AG10803 (cell line): ENCODE data around the gene CCL24.
"Not testable (repeated sequence)": the region's sequence is repeated elsewhere in the genome, so short reads cannot be mapped to it uniquely, and the experiment has no call there.

Source experiments
- DNase-seq: peaks from one replicate; pipeline ENCODE4 v3.0.0; 2010; ENCODE audit warnings: low read depth
- H3K4me3 ChIP-seq: 2 replicates; pipeline ENCODE4 v1.5.1; 2011; ENCODE audit warnings: mild to moderate bottlenecking, low read length, control low read depth
- CTCF ChIP-seq: conservative IDR thresholded peaks from 2 replicates; pipeline ENCODE4 v1.5.1; 2011; ENCODE audit warnings: mild to moderate bottlenecking, low read length, control low read depth, inconsistent platforms

CCL24 gene, protein sequence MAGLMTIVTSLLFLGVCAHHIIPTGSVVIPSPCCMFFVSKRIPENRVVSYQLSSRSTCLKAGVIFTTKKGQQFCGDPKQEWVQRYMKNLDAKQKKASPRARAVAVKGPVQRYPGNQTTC

GRCh38 chr7:75813781-75814236 lies at the start of gene CCL24:
Gene CCL24 (minus strand): TSS chr7:75813806. CDS start chr7:75813715, 91 bp downstream.
- no peak for TF ChIP-seq CTCF
- no peak within 1 kb of the TSS for H3K4me3 ChIP-seq
- DNase-seq: no peak

DNA sequence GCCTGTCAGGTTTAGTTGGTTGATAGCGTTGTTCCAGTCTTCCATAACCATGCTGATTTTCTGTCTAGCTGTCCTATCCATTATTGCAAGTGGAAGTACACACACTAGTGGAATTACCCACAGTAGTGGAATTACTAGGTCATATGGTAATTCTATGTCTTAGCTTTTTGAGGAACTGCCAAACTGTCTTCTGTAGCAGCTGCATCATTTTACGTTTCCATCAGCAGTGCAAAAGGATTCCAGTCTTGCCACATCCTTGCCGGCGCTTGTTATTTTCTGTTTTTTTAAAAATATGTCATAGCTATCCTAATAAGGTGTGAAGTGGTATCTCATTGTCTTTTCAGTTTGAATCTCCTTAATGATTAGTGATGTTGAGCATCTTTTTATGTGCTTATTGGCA lies 48.0 kb upstream of the CCL24 start:
- no peak for TF ChIP-seq CTCF
- peak; percentile 74 for DNase-seq
- no peak overlapping the region for H3K4me3 ChIP-seq

GRCh38 chr7:75858410-75858809 lies 44.8 kb upstream of the CCL24 start:
- no peak for DNase-seq
- TF ChIP-seq CTCF: no peak

GRCh38 chr7:75856536-75856935 lies 42.9 kb upstream of the CCL24 start:
- H3K4me3 ChIP-seq: no peak overlapping the region
- TF ChIP-seq CTCF: no peak
- no peak for DNase-seq

More at GRCh38 chr7:75858410-75858809, 44.8 kb upstream of the CCL24 start:
- no peak overlapping the region for H3K4me3 ChIP-seq

GRCh38 chr7:75854813-75855345 lies 41.3 kb upstream of the CCL24 start:
- DNase-seq: peak; percentile 8
- not testable (repeated sequence) for H3K4me3 ChIP-seq

- no peak for TF ChIP-seq CTCF
- H3K4me3 ChIP-seq: no peak overlapping the region
- peak; percentile 92 for DNase-seq
Observed at GRCh38 chr7:75854233-75854632, 40.6 kb upstream of the CCL24 start.

- H3K4me3 ChIP-seq: no peak overlapping the region
- DNase-seq: no peak
- TF ChIP-seq CTCF: no peak
Observed at GRCh38 chr7:75850235-75850634, 36.6 kb upstream of the CCL24 start.
